GM12878 (cell line): ENCODE data around the gene SPAG7. TPM values are rescaled to one million over a fixed set of nuclear protein-coding genes. Genes with fewer than 3 reads are reported as not detected.

Source experiments
- ATAC-seq: fragments of 200-7000 bp; cut with Tn5 transposase; 3 replicates; pipeline ENCODE4 v1.9.1; 2020; ENCODE audit warnings: mild to moderate bottlenecking, moderate library complexity
- BruUV-seq: library from RNA; stranded (reverse); fragments of 400-500 nt; replicated peaks from 2 replicates; lab custom pipeline; 2021; lab: Mats Ljungman, UMichigan
- CTCF ChIA-PET: fragments of 300-600 bp; sonication (Branson Sonifier 250); formaldehyde crosslinking; extraction: SDS; loops from one replicate; lab custom pipeline; 2021; ENCODE audit warnings: inconsistent platforms; lab: Yijun Ruan, JAX
- POLR2A ChIA-PET: fragments of 350-600 bp; formaldehyde crosslinking; extraction: SDS; loops from one replicate; lab custom pipeline; 2021; ENCODE audit warnings: inconsistent platforms; lab: Charles Lee
- RAD21 ChIA-PET: fragments of 300-600 bp; sonication (Branson Sonifier 250); formaldehyde crosslinking; loops from one replicate; lab custom pipeline; 2023; ENCODE audit warnings: antibody characterized with exemption; ENCODE audit not compliant: unreplicated experiment; lab: Charles Lee
- SMC1A ChIA-PET: fragments of 300-600 bp; sonication (Branson Sonifier 250); formaldehyde crosslinking; loops from one replicate; lab custom pipeline; 2023; ENCODE audit not compliant: unreplicated experiment, uncharacterized antibody; lab: Charles Lee
- DNase-seq: peaks from one replicate; pipeline ENCODE4 v3.0.0-alpha.2; 2011; ENCODE audit warnings: low read depth, low spot score
- FAIRE-seq: peaks from 3 replicates; lab custom pipeline; 2011; peaks lifted over from hg19 to GRCh38; lab: Jason Lieb, UNC
- H2AFZ ChIP-seq: 2 replicates; pipeline ENCODE4 v1.6.0; 2011; ENCODE audit warnings: low read depth, low read length, control low read depth; ENCODE audit not compliant: control insufficient read depth
- H3K27ac ChIP-seq: 2 replicates; pipeline ENCODE4 v1.5.1; 2011; ENCODE audit warnings: control low read depth; ENCODE audit not compliant: control insufficient read depth, insufficient read depth
- H3K27me3 ChIP-seq, 2 experiments: replicated peaks in 1 of 2; 2 replicates each; pipeline versions ENCODE4 v1.6.0 to v1.6.1; 2011; ENCODE audit warnings: low read length in 1 of 2; ENCODE audit not compliant: control insufficient read depth in 2 of 2, insufficient read depth in 2 of 2
- H3K36me3 ChIP-seq, 2 experiments: 2 replicates each; pipeline ENCODE4 v1.5.1; 2011; ENCODE audit warnings: low read length in 1 of 2; ENCODE audit not compliant: control insufficient read depth in 2 of 2, insufficient read depth in 2 of 2
- H3K4me1 ChIP-seq: 2 replicates; pipeline ENCODE4 v1.6.1; 2011; ENCODE audit warnings: mild to moderate bottlenecking, low read length, moderate library complexity, mixed read lengths; ENCODE audit not compliant: control insufficient read depth, insufficient read depth
- H3K4me2 ChIP-seq: 2 replicates; pipeline ENCODE4 v1.6.0; 2011; ENCODE audit warnings: control low read depth; ENCODE audit not compliant: control insufficient read depth, insufficient read depth
- H3K4me3 ChIP-seq: fragments of 200-600 bp; sonication (generic); 2 replicates; pipeline ENCODE4 v1.5.1; 2016
- H3K79me2 ChIP-seq: 2 replicates; pipeline ENCODE4 v1.6.0; 2011; ENCODE audit warnings: low read length; ENCODE audit not compliant: control insufficient read depth, insufficient read depth
- H3K9ac ChIP-seq: 2 replicates; pipeline ENCODE4 v1.8.0; 2011; ENCODE audit warnings: low read length, control low read depth, mixed read lengths; ENCODE audit not compliant: control insufficient read depth, insufficient read depth
- H3K9me3 ChIP-seq: replicated peaks from 3 replicates; pipeline ENCODE4 v1.5.1; 2011; ENCODE audit warnings: mild to moderate bottlenecking, low read length; ENCODE audit not compliant: control insufficient read depth, insufficient read depth
- H4K20me1 ChIP-seq: 2 replicates; pipeline ENCODE4 v1.6.0; 2011; ENCODE audit not compliant: control insufficient read depth, insufficient read depth
- DPF2 ChIP-seq: fragments of 450-650 bp; IDR thresholded peaks from 2 replicates; pipeline ENCODE4 v1.6.1; 2017; ENCODE audit warnings: mild to moderate bottlenecking
- EP300 ChIP-seq, 2 experiments: fragments of 150-350 bp in 1 of 2; IDR thresholded peaks; 2 replicates each; pipeline ENCODE4 v1.6.1; 2011 to 2012; ENCODE audit warnings: low read depth in 2 of 2, low read length in 2 of 2, borderline replicate concordance in 1 of 2, improper control_type of control experiment in 1 of 2, inconsistent platforms in 1 of 2; ENCODE audit not compliant: control insufficient read depth in 1 of 2
- FOS ChIP-seq: IDR thresholded peaks from 3 replicates; pipeline ENCODE4 v1.6.1; 2011; ENCODE audit warnings: borderline replicate concordance; ENCODE audit not compliant: insufficient read length; ENCODE audit errors: extremely low read depth
- HDAC6 ChIP-seq: fragments of 200-600 bp; sonication (generic); IDR thresholded peaks from one replicate; pipeline ENCODE4 v1.8.0; 2017; ENCODE audit warnings: antibody characterized with exemption; ENCODE audit not compliant: unreplicated experiment
- KDM1A ChIP-seq: fragments of 200-600 bp; sonication (generic); IDR thresholded peaks from 2 replicates; pipeline ENCODE4 v1.6.1; 2016; ENCODE audit warnings: borderline replicate concordance
- MTA2 ChIP-seq: fragments of 450-650 bp; IDR thresholded peaks from 2 replicates; pipeline ENCODE4 v1.6.1; 2016; ENCODE audit warnings: low read depth, mild to moderate bottlenecking, moderate library complexity
- NFIC ChIP-seq: IDR thresholded peaks from 2 replicates; pipeline ENCODE4 v1.6.1; 2012; ENCODE audit warnings: low read depth, mild to moderate bottlenecking, inconsistent platforms, low read length, moderate library complexity
- PAX5 ChIP-seq: IDR thresholded peaks from 2 replicates; pipeline ENCODE4 v1.6.1; 2011; ENCODE audit warnings: low read depth, low read length, borderline replicate concordance
- RAD21 ChIP-seq: IDR thresholded peaks from 2 replicates; pipeline ENCODE4 v1.6.1; 2011; ENCODE audit warnings: mild to moderate bottlenecking, low read depth, low read length, moderate library complexity; ENCODE audit not compliant: insufficient read depth
- ZNF217 ChIP-seq: fragments of 450-650 bp; IDR thresholded peaks from 2 replicates; pipeline ENCODE4 v1.6.1; 2017; ENCODE audit warnings: antibody characterized with exemption, mild to moderate bottlenecking
- WGBS: methylation state at CpG from one replicate; pipeline ENCODE4 v1.1.6; 2016; ENCODE audit warnings: low lambda C conversion rate; ENCODE audit not compliant: insufficient replicate concordance, insufficient coverage; ENCODE audit errors: missing lambda C conversion rate; 5-methylcytosine and 5-hydroxymethylcytosine counted together
- in situ Hi-C: fragments of 300-500 bp; cut with MboI; formaldehyde crosslinking; loops from 9 replicates; pipeline ENCODE4 v1.14.3; 2018; ENCODE audit warnings: mixed read lengths
- intact Hi-C: fragments of 100-400 bp; cut with micrococcal nuclease; formaldehyde crosslinking; loops from one replicate; pipeline ENCODE4 v1.14.2; 2022; ENCODE audit not compliant: unreplicated experiment
- polyA plus RNA-seq, 11 experiments: library from polyadenylated mRNA; depleted of rRNA in 4 of 11; unstranded in 6 of 11; stranded (reverse) in 5 of 11; fragments of >200 nt; fragmentation: Nextera tagmentation in 4 of 11; fragmentation: Illumina TruSeq in 1 of 11; extraction: Ambion mirVana in 4 of 11; extraction: Trizol in 1 of 11; gene quantifications; 1 replicate in 1 of 11; 2 replicates in 10 of 11; pipeline versions ENCODE4 v1.2.1 to v1.2.3, GENCODE V29; 2011 to 2016; ENCODE audit warnings: inconsistent platforms in 2 of 11, missing spikeins in 2 of 11, low read depth in 1 of 11
- total RNA-seq, 4 experiments: library from RNA; depleted of rRNA in 3 of 4; stranded (reverse); fragments of >200 nt in 3 of 4; fragmentation: Illumina TruSeq in 1 of 4; extraction: Trizol in 1 of 4; gene quantifications; 2 replicates each; pipeline versions ENCODE4 v1.2.1 to v1.2.3, GENCODE V29; 2013 to 2021
- TF ChIP-seq, protein P1 (sequence below): fragments of 450-650 bp; IDR thresholded peaks from 2 replicates; pipeline ENCODE4 v1.6.1; 2018; ENCODE audit warnings: borderline replicate concordance, mild to moderate bottlenecking; ENCODE audit not compliant: partially characterized antibody
- TF ChIP-seq, protein P2 (sequence below): fragments of 450-650 bp; IDR thresholded peaks from 2 replicates; pipeline ENCODE4 v1.6.1; 2017; ENCODE audit warnings: mild to moderate bottlenecking, low read depth, inconsistent platforms; ENCODE audit not compliant: poor library complexity, severe bottlenecking
- TF ChIP-seq, protein P3 (sequence below): fragments of 450-650 bp; IDR thresholded peaks from 2 replicates; pipeline ENCODE4 v1.6.1; 2017; ENCODE audit warnings: antibody characterized with exemption, mild to moderate bottlenecking, moderate library complexity
- TF ChIP-seq, protein P4 (sequence below): fragments of 450-650 bp; IDR thresholded peaks from 2 replicates; pipeline ENCODE4 v1.6.1; 2017; ENCODE audit warnings: mild to moderate bottlenecking

Gene SPAG7
- total and polyA plus RNA-seq, 10 of the 15 experiments (the other 5 are each of a cell fraction or from before 2014, with no cell fraction given) = 7.9 to 146 (median 88.7) TPM

DNA sequence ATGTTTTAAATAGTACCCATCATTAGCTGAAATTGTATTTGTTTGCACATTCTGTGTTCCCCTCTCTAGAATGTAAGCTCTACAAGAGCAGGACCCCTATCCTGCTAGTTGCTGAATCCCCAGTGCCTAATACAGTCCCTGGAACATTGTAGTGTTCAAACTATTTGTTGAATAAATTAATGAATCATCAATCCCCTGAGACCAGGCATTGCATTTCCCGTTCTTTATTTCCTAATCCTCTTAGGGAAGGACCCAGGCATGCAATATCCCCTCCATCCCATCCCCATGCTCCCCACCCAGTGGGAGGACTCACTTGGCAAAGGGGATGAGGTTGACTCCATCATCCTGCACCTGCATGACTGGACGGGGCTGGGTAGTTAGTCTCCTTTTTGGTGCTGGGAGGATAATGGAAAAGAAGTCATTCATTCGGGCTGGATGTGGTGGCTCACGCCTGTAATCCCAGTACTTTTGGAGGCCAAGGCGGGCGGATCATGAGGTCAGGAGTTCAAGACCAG is 26.5 kb upstream of the SPAG7 start:
- ChIA-PET SMC1A (no interaction called here), CTCF (no interaction called here), RAD21 (no interaction called here), POLR2A (interaction anchor here (0.7 kb wide), 1 partner anchor 201 kb away, joined by 4 read pairs; no protein-coding TSS in a partner anchor)
- BruUV-seq = no TSS peak
- no peak for FAIRE-seq
- H3K4me1 ChIP-seq = peaks cover 4% of the 10 kb centered on the region
- H3K4me3 ChIP-seq = no peak overlapping the region
- in situ Hi-C loops = no loop called here
- H3K27ac ChIP-seq = no peak overlapping the region
- H4K20me1 ChIP-seq = no peaks in the 10 kb centered on the region
- H3K27me3 ChIP-seq = no peaks in the 10 kb centered on the region
- no peak overlapping the region for H3K9ac ChIP-seq
- no peak overlapping the region for H3K4me2 ChIP-seq
- peaks cover 13% of the 10 kb centered on the region for H3K79me2 ChIP-seq
- no peak overlapping the region for H2AFZ ChIP-seq
- no peaks in the 10 kb centered on the region for H3K36me3 ChIP-seq
- no peaks in the 10 kb centered on the region for H3K9me3 ChIP-seq
- WGBS = 66% methylated on average over 6 of the region's 6 CpGs
- no peak for DNase-seq
- ATAC-seq = no peak
- intact Hi-C loops = no loop called here
- TF ChIP-seq NFIC = no peak
- no peak for TF ChIP-seq DPF2
- no peak for TF ChIP-seq FOS
- TF ChIP-seq PAX5 = no peak
- TF ChIP-seq, protein P1, sequence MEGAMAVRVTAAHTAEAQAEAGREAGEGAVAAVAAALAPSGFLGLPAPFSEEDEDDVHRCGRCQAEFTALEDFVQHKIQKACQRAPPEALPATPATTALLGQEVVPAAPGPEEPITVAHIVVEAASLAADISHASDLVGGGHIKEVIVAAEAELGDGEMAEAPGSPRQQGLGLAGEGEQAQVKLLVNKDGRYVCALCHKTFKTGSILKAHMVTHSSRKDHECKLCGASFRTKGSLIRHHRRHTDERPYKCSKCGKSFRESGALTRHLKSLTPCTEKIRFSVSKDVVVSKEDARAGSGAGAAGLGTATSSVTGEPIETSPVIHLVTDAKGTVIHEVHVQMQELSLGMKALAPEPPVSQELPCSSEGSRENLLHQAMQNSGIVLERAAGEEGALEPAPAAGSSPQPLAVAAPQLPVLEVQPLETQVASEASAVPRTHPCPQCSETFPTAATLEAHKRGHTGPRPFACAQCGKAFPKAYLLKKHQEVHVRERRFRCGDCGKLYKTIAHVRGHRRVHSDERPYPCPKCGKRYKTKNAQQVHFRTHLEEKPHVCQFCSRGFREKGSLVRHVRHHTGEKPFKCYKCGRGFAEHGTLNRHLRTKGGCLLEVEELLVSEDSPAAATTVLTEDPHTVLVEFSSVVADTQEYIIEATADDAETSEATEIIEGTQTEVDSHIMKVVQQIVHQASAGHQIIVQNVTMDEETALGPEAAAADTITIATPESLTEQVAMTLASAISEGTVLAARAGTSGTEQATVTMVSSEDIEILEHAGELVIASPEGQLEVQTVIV = no peak
- TF ChIP-seq, protein P2, sequence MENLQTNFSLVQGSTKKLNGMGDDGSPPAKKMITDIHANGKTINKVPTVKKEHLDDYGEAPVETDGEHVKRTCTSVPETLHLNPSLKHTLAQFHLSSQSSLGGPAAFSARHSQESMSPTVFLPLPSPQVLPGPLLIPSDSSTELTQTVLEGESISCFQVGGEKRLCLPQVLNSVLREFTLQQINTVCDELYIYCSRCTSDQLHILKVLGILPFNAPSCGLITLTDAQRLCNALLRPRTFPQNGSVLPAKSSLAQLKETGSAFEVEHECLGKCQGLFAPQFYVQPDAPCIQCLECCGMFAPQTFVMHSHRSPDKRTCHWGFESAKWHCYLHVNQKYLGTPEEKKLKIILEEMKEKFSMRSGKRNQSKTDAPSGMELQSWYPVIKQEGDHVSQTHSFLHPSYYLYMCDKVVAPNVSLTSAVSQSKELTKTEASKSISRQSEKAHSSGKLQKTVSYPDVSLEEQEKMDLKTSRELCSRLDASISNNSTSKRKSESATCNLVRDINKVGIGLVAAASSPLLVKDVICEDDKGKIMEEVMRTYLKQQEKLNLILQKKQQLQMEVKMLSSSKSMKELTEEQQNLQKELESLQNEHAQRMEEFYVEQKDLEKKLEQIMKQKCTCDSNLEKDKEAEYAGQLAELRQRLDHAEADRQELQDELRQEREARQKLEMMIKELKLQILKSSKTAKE = no peak
- no peak for TF ChIP-seq RAD21
- TF ChIP-seq, protein P3, sequence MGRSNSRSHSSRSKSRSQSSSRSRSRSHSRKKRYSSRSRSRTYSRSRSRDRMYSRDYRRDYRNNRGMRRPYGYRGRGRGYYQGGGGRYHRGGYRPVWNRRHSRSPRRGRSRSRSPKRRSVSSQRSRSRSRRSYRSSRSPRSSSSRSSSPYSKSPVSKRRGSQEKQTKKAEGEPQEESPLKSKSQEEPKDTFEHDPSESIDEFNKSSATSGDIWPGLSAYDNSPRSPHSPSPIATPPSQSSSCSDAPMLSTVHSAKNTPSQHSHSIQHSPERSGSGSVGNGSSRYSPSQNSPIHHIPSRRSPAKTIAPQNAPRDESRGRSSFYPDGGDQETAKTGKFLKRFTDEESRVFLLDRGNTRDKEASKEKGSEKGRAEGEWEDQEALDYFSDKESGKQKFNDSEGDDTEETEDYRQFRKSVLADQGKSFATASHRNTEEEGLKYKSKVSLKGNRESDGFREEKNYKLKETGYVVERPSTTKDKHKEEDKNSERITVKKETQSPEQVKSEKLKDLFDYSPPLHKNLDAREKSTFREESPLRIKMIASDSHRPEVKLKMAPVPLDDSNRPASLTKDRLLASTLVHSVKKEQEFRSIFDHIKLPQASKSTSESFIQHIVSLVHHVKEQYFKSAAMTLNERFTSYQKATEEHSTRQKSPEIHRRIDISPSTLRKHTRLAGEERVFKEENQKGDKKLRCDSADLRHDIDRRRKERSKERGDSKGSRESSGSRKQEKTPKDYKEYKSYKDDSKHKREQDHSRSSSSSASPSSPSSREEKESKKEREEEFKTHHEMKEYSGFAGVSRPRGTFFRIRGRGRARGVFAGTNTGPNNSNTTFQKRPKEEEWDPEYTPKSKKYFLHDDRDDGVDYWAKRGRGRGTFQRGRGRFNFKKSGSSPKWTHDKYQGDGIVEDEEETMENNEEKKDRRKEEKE = no peak
- no peak for TF ChIP-seq ZNF217
- TF ChIP-seq, protein P4, sequence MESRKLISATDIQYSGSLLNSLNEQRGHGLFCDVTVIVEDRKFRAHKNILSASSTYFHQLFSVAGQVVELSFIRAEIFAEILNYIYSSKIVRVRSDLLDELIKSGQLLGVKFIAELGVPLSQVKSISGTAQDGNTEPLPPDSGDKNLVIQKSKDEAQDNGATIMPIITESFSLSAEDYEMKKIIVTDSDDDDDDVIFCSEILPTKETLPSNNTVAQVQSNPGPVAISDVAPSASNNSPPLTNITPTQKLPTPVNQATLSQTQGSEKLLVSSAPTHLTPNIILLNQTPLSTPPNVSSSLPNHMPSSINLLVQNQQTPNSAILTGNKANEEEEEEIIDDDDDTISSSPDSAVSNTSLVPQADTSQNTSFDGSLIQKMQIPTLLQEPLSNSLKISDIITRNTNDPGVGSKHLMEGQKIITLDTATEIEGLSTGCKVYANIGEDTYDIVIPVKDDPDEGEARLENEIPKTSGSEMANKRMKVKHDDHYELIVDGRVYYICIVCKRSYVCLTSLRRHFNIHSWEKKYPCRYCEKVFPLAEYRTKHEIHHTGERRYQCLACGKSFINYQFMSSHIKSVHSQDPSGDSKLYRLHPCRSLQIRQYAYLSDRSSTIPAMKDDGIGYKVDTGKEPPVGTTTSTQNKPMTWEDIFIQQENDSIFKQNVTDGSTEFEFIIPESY = no peak
- TF ChIP-seq EP300 (IDR thresholded peaks at IDR 0.05; ENCODE audit: borderline replicate concordance in 1 of 2, control insufficient read depth in 1 of 2, low read depth in 2 of 2, low read length in 2 of 2) = no peak
- TF ChIP-seq MTA2 = no peak
- no peak for TF ChIP-seq HDAC6
- no peak for TF ChIP-seq KDM1A
